Stimulated activated naive CD8-positive, alpha-beta T cell treated with anti-CD3 and anti-CD28 coated beads, Interleukin-15, Interleukin-2, amounts not matched to agents 100 ng/mL and 50 ng/mL, for 24 hours (primary cell): ENCODE measurements around the gene SLC19A1.
"Not testable (repeated sequence)": the region's sequence is repeated elsewhere in the genome, so short reads cannot be mapped to it uniquely, and the experiment has no call there.

Experiments
- H3K27ac Mint-ChIP-seq: one replicate; pipeline ENCODE4 v1.8.0; 2021; ENCODE audit warnings: mild to moderate bottlenecking, mixed read lengths
- H3K27me3 Mint-ChIP-seq: one replicate; pipeline ENCODE4 v1.8.0; 2021; ENCODE audit warnings: mixed read lengths
- H3K36me3 Mint-ChIP-seq: one replicate; pipeline ENCODE4 v1.8.0; 2021; ENCODE audit warnings: low read depth, mixed read lengths
- H3K4me1 Mint-ChIP-seq: one replicate; pipeline ENCODE4 v1.8.0; 2021; ENCODE audit warnings: low read depth, mixed read lengths
- H3K4me3 Mint-ChIP-seq: one replicate; pipeline ENCODE4 v1.8.0; 2021; ENCODE audit warnings: mild to moderate bottlenecking, mixed read lengths
- H3K9me3 Mint-ChIP-seq: one replicate; pipeline ENCODE4 v1.8.0; 2021; ENCODE audit warnings: mixed read lengths

The SLC19A1 gene

DNA sequence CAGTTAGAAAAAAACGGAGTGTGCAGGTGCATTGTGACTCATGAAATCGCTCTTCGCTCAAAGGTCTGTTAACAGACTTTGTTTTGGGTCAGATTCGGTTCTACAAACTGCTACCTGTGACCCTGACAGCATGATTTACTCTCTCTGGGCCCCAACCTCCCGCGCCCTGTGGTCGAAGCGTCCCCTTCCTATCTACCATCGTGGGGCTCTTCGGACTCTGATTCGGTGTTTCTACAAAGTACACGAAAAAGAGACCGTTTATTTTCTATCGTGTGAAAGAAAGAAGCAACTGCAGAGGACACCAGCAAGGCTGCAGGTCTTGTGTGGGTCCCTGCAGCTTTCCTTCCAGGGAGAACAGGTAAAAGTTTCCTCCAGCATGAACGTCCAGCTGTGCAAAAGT, 29.4 kb upstream of the SLC19A1 start:
- Mint-ChIP-seq H3K27me3 (peaks cover 7% of the 10 kb centered on the region), H3K4me3 (no peak overlapping the region), H3K9me3 (no peaks in the 10 kb centered on the region), H3K36me3 (no peaks in the 10 kb centered on the region), H3K4me1 (no peaks in the 10 kb centered on the region), H3K27ac (no peak overlapping the region)

- peaks cover 8% of the 10 kb centered on the region for H3K27me3 Mint-ChIP-seq
Observed at GRCh38 chr21:45570826-45571601, 28.8 kb upstream of the SLC19A1 start.

DNA sequence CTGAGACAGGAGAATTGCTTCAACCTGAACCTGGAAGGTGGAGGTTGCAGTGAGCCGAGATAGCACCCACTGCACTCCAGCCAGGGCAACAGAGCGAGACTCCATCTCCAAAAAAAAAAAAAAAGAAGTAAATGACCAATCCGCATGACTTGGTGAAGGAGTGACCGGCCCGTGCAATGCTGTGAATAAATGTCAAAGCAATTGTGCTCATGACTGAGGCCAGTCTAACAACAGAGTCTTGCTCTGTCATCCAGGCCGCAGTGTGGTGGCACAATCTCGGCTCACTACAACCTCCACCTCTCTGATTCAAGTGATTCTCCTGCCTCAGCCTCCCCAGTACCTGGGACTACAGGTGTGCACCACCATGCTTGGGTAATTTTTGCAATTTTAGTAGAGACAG, 27.8 kb upstream of the SLC19A1 start:
- no peaks in the 10 kb centered on the region for H3K9me3 Mint-ChIP-seq
- H3K4me3 Mint-ChIP-seq, result no peak overlapping the region
- H3K27me3 Mint-ChIP-seq, result peaks cover 8% of the 10 kb centered on the region
- no peaks in the 10 kb centered on the region for H3K36me3 Mint-ChIP-seq
- no peaks in the 10 kb centered on the region for H3K4me1 Mint-ChIP-seq
- no peak overlapping the region for H3K27ac Mint-ChIP-seq

More at GRCh38 chr21:45570826-45571601, 28.8 kb upstream of the SLC19A1 start:
- H3K36me3 Mint-ChIP-seq, result no peaks in the 10 kb centered on the region
- no peaks in the 10 kb centered on the region for H3K9me3 Mint-ChIP-seq
- no peak overlapping the region for H3K27ac Mint-ChIP-seq
- no peak overlapping the region for H3K4me3 Mint-ChIP-seq
- no peaks in the 10 kb centered on the region for H3K4me1 Mint-ChIP-seq

GRCh38 chr21:45568383-45568782, 26.1 kb upstream of the SLC19A1 start:
- Mint-ChIP-seq H3K36me3 (no peaks in the 10 kb centered on the region), H3K27ac (no peak overlapping the region), H3K27me3 (peaks cover 16% of the 10 kb centered on the region), H3K4me3 (no peak overlapping the region), H3K9me3 (no peaks in the 10 kb centered on the region), H3K4me1 (no peaks in the 10 kb centered on the region)

DNA sequence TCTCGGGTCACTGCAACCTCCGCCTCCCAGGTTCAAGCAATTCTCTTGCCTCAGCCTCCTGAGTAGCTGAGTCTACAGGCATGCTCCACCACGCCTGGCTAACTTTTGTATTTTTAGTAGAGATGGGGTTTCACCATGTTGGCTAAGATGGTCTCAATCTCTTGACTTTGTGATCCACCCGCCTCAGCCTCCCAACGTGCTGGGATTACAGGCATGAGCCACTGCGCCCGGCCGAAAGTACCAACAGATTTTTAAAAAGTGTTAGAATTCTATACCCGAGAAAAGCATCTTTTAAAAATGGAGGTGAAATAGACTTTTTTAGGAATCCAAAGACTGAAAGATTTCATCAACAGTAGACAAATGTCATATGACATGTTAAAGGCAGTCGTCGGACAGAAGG, 21.9 kb upstream of the SLC19A1 start:
- not testable (repeated sequence) for H3K27ac Mint-ChIP-seq, H3K36me3 Mint-ChIP-seq, H3K9me3 Mint-ChIP-seq, H3K4me3 Mint-ChIP-seq, H3K4me1 Mint-ChIP-seq
- H3K27me3 Mint-ChIP-seq, result peaks cover 32% of the 10 kb centered on the region

- Mint-ChIP-seq H3K36me3 (no peaks in the 10 kb centered on the region), H3K4me1 (no peaks in the 10 kb centered on the region), H3K4me3 (no peak overlapping the region), H3K9me3 (no peaks in the 10 kb centered on the region), H3K27me3 (peaks cover 32% of the 10 kb centered on the region), H3K27ac (no peak overlapping the region)
Observed at GRCh38 chr21:45562965-45563364, 20.7 kb upstream of the SLC19A1 start.

GRCh38 chr21:45562402-45562801, 20.2 kb upstream of the SLC19A1 start:
- Mint-ChIP-seq H3K4me3 (no peak overlapping the region), H3K4me1 (no peaks in the 10 kb centered on the region), H3K9me3 (no peaks in the 10 kb centered on the region), H3K27ac (no peak overlapping the region), H3K36me3 (no peaks in the 10 kb centered on the region), H3K27me3 (peaks cover 32% of the 10 kb centered on the region)

DNA sequence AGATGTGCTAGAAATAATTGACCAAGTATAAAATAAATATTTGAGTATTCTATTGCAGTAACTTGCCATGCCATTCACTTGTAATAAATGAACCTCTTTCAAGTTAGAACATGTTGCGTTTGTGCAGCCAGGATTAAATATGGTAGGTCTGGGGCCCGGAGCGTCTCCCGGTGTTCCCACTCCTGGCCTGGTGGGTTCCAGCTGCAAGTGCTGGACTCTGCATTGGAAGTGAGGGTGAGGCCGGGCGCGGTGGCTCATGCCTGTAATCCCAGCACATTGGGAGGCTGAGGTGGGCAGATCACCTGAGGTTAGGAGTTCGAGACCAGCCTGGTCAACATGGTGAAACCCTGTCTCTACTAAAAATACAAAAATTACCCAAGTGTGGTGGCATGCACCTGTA, 19.0 kb upstream of the SLC19A1 start:
- peaks cover 24% of the 10 kb centered on the region for H3K27me3 Mint-ChIP-seq

GRCh38 chr21:45560106-45561021, 18.1 kb upstream of the SLC19A1 start:
- Mint-ChIP-seq H3K4me3 (no peak overlapping the region), H3K9me3 (no peaks in the 10 kb centered on the region), H3K27ac (no peak overlapping the region), H3K27me3 (peaks cover 24% of the 10 kb centered on the region), H3K36me3 (no peaks in the 10 kb centered on the region), H3K4me1 (no peaks in the 10 kb centered on the region)

More for the DNA sequence above, 19.0 kb upstream of the SLC19A1 start:
- H3K9me3 Mint-ChIP-seq, H3K4me3 Mint-ChIP-seq, H3K4me1 Mint-ChIP-seq, H3K36me3 Mint-ChIP-seq, H3K27ac Mint-ChIP-seq: not testable (repeated sequence)

DNA sequence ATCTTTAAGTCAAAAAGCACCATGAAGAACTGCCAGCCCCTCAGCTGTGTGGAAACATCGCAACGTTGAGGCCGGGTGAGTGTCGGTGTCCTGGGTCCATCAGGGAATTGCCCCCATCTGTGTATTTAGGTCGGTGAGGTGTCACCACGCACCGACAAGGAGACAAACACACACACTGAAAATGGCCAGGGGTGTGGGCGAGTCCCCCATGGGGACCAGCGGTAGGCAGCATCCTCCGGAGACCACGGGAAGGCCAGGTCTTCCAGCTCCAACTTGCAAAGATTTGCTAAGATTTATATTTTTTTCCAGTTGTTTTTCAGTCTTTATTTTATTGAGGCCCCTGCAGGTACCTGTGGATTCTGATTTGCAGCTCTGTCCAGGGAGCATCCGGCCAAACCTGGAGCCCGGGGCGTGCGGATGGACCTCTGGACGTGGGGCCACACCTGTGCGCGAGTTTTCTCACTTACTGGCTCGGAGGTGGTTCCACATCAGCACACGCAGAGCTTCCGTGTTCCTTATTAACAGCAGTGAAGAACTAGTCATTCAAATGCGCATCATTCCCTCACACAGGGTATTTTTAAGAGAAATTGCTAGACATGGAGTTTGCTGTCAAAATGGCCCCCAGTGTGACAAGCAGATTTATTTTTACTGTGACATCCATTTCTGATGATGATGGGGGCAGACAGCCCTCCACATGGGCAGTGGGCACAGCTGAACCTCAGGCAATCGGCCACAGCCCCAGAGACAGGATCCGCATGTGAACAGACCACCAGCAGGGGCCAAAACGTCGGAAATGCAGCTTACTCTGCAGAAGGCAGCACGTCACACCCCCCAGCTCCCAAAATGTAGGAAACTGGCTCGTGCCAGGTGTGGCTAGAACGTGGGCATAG, 17.2 kb upstream of the SLC19A1 start:
- Mint-ChIP-seq H3K36me3 (no peaks in the 10 kb centered on the region), H3K4me1 (peaks cover 4% of the 10 kb centered on the region), H3K9me3 (no peaks in the 10 kb centered on the region), H3K27ac (no peak overlapping the region), H3K4me3 (no peak overlapping the region), H3K27me3 (peaks cover 24% of the 10 kb centered on the region)

DNA sequence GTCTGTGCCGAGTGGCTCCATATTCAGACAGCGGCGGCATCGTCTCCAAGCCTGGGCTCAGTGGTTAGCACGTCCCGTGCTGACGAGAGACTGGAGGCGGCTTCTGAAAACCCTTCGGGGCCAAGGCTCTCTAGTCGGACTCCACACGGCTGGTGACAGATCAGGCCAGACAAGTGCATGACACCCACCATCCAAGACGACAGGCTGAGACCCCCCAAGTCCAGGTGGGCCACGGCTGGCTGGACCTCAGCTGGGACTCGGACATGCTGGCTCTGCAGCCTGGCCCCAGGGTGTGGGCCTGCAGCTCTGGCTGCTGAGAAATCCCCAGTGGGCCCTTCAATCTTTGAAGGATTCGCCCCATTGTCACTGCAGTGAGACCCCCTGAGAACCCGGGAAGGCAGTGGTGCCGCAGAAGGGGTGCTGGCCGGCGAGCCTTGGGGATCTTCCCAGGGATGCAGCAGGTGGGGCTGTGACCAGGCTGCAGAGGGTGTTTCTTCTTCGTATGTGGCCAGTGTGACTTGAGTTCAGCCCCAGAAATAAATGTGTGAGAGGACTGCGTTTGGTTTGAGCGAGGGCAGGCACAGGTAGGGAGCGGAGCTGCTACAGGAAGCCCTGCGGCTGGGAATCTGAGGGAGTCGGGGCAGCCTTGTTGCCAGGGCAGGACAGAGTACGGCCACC, 15.9 kb upstream of the SLC19A1 start:
- no peaks in the 10 kb centered on the region for H3K36me3 Mint-ChIP-seq
- peaks cover 6% of the 10 kb centered on the region for H3K4me1 Mint-ChIP-seq
- no peaks in the 10 kb centered on the region for H3K9me3 Mint-ChIP-seq
- peaks cover 15% of the 10 kb centered on the region for H3K27me3 Mint-ChIP-seq
- H3K27ac Mint-ChIP-seq, result no peak overlapping the region
- H3K4me3 Mint-ChIP-seq, result no peak overlapping the region

DNA sequence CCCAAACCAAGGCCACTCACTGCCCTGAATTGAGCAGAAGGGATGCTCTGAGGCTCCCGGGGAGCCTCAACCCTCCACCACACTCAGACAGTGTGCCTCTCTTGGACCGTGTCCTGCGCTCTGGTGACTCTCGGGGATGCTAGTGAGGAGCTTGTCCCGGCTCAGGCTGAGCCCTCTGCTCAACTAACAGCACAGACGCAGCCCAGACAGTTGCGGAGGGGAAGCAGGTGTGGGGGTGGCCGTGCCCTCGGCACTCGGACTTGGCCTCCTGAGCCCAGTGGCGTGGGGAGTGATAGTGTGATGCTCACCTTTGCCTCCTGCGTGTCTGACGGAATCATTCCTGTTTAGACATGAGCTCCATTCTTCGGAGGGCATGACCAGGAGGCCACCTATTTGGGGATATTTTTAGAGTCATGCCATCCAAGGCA, 15.4 kb upstream of the SLC19A1 start:
- H3K27me3 Mint-ChIP-seq, result peaks cover 11% of the 10 kb centered on the region
- peaks cover 9% of the 10 kb centered on the region for H3K4me1 Mint-ChIP-seq
- no peaks in the 10 kb centered on the region for H3K9me3 Mint-ChIP-seq
- no peak overlapping the region for H3K4me3 Mint-ChIP-seq
- no peaks in the 10 kb centered on the region for H3K36me3 Mint-ChIP-seq
- no peak overlapping the region for H3K27ac Mint-ChIP-seq

GRCh38 chr21:45556645-45557615, 14.7 kb upstream of the SLC19A1 start:
- H3K27me3 Mint-ChIP-seq, result peaks cover 5% of the 10 kb centered on the region
- no peaks in the 10 kb centered on the region for H3K36me3 Mint-ChIP-seq
- H3K4me1 Mint-ChIP-seq, result peaks cover 14% of the 10 kb centered on the region
- no peaks in the 10 kb centered on the region for H3K9me3 Mint-ChIP-seq
- no peak overlapping the region for H3K4me3 Mint-ChIP-seq
- H3K27ac Mint-ChIP-seq, result no peak overlapping the region
